ENCODE measurements around the gene JUP.

Gene JUP

DNA sequence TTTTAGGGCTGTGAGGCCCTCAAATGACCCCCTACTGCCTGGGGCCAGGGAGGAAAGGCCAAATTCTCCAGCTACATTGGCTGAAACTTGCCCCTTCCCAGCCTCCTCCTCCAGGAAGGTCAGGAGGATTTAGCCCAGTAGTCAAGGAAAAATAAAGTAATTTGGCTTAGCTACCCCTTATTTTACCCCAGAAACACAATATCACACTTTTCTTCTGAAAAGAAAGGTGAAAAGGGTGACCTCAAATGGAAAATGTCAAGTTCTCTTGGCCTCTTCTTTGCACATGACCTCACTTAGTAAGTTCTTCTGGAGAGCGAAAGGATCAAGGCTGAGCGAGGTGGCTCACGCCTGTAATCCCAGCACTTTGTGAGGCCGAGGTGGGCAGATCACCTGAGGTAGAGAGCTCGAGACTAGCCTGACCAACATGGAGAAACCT lies 8.0 kb upstream of the JUP start:
- no peak for DNase-seq (ENCODE audit: low spot score)
- TF ChIP-seq, protein P1, sequence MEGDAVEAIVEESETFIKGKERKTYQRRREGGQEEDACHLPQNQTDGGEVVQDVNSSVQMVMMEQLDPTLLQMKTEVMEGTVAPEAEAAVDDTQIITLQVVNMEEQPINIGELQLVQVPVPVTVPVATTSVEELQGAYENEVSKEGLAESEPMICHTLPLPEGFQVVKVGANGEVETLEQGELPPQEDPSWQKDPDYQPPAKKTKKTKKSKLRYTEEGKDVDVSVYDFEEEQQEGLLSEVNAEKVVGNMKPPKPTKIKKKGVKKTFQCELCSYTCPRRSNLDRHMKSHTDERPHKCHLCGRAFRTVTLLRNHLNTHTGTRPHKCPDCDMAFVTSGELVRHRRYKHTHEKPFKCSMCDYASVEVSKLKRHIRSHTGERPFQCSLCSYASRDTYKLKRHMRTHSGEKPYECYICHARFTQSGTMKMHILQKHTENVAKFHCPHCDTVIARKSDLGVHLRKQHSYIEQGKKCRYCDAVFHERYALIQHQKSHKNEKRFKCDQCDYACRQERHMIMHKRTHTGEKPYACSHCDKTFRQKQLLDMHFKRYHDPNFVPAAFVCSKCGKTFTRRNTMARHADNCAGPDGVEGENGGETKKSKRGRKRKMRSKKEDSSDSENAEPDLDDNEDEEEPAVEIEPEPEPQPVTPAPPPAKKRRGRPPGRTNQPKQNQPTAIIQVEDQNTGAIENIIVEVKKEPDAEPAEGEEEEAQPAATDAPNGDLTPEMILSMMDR (IDR thresholded peaks at IDR 0.05; ENCODE audit: extremely low read depth, missing control alignments): no peak

DNA sequence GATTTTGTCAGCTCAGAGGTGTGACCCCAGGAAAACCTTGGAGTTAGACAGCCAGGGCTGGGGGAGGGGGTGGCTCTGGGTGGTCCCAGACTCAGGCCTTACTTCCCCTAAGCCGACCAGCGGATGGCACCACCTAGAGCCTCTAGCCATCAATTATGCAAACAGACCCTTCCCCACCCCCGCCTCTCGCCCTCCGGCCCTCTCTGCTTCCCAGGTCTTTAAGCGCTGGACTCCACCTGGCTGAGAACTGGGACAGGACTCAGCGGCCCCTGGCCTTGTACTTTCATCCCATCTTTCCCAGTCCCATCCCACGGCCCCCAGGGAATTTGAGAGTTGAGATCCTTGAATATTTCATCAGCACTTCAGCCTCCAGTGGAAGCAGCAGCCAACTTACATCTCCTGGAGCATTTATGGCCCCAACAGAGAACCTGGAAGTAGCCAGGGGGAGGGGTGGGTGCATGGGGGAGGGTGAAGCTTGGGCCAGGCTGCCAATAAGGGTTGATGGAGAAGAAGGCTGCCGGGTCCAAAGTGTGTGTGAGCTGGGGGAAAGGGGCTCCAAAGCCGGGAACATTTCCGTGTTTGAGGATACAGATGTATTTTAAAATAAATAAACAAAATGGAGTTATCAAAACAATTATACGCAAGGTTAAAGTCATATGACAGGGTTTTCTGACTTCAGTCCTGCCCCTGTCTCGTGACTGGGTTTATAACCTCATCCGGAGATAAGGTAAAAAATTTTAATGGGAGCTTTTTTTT lies 7.5 kb upstream of the JUP start:
- DNase-seq (ENCODE audit: low spot score): no peak

DNA sequence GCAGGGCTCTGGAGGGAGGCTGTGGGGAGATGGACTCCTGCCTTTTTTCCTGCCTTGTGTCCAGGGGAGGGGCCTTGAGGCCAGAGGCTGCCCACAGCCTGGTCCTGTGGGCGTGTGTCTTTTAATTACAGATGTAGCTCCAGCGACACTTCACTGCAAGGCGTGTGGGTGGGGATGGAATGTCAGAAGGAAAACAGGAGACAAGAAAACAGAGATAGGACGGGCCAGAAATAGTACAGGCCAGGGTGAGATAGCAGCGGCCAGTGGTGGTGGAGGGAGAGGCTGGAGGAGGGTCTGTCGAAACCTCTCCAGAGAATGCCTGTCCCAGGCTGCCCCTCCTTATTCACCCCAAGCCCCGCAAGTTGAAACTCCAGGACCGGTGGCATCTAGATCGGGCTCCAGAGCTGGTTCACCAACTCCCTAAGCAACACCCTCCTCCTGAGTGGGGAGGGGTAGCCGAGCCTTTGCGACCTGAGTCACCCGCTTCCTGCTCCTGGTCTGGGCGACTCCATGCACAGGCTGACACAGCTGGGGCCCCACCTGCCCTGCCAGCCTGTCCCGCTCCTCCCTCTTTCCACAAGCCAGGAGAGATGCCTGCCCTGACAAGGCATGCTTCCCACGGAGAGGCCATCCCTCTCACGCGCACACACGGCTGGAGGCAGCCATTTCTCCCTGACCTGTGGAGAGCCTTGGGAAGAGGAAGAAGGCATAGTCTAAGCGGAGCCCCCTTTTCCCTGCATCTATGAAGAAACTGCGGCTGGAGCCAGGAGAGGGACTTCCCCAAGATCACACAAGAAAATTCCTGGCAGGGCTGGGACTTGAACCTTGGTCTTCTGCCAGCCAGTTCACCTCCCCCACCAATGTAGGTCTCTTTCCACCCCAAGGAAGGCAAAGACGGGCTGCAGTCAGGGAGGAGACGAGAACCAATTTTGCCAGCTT lies 6.6 kb upstream of the JUP start:
- TF ChIP-seq, protein P1 (IDR thresholded peaks at IDR 0.05; ENCODE audit: extremely low read depth, missing control alignments): no peak
- no peak for DNase-seq (ENCODE audit: low spot score)

More for the DNA sequence above, 7.5 kb upstream of the JUP start:
- TF ChIP-seq, protein P1 (IDR thresholded peaks at IDR 0.05; ENCODE audit: extremely low read depth, missing control alignments): no peak

DNA sequence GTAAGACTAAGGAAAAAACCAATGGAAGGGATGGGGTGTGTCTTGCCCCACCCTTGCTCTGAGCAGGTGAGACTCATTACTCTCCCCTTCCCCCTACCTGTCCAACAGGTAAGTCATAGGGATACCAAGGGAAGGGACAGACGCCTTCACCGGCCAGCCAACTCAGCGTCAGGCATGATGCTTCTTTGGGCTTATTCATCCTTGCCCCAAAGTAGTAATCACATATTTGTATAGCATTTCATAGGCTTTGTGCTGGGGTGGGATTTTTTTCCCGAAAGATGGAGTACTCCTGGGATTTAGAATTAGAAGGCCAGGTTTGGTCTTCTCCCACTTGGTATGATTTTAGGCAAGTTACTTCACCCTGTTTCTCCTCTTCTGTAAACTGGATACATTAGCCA lies 509 bp upstream of the JUP start:
- TF ChIP-seq, protein P1 (IDR thresholded peaks at IDR 0.05; ENCODE audit: extremely low read depth, missing control alignments): no peak

GRCh38 chr17:41785859-41786226 lies 668 bp downstream of the JUP start:
- no peak for DNase-seq (ENCODE audit: low spot score)
- TF ChIP-seq, protein P1 (IDR thresholded peaks at IDR 0.05; ENCODE audit: extremely low read depth, missing control alignments): no peak

More for the DNA sequence above, 509 bp upstream of the JUP start:
- no peak for DNase-seq (ENCODE audit: low spot score)

- TF ChIP-seq, protein P1 (IDR thresholded peaks at IDR 0.05; ENCODE audit: extremely low read depth, missing control alignments): no peak
- no peak for DNase-seq (ENCODE audit: low spot score)
Observed at GRCh38 chr17:41785091-41785858, 1.2 kb downstream of the JUP start.
